Natural killer cell (primary cell): ENCODE measurements around the gene DAPK2. TPM values are rescaled to one million over a fixed set of nuclear protein-coding genes. Genes with fewer than 3 reads are reported as not detected.
"Not testable (repeated sequence)": the region's sequence is repeated elsewhere in the genome, so short reads cannot be mapped to it uniquely, and the experiment has no call there.

Experiments used
- ATAC-seq, 3 donors: fragments of 150-1000 bp in 2 of 3; fragments of 200-7000 bp in 1 of 3; cut with Tn5 transposase; 1 replicate in 1 of 3; 2 replicates in 2 of 3; pipeline ENCODE4 v1.10.0; 2021; ENCODE audit warnings: mild to moderate bottlenecking in 2 of 3, moderate library complexity in 2 of 3
- DNase-seq, 2 donors: peaks; one replicate each; pipeline versions ENCODE4 v3.0.0 to v3.0.0-alpha.2; 2013 to 2021; ENCODE audit warnings: mixed read lengths in 1 of 2
- H3K27ac ChIP-seq: one replicate; pipeline ENCODE4 v1.5.1; 2013; ENCODE audit warnings: mild to moderate bottlenecking, low read length
- H3K27me3 ChIP-seq: one replicate; pipeline ENCODE4 v1.6.1; 2013; ENCODE audit warnings: low read length; ENCODE audit not compliant: control insufficient read depth, insufficient read depth
- H3K36me3 ChIP-seq: one replicate; pipeline ENCODE4 v1.6.1; 2013; ENCODE audit warnings: low read length; ENCODE audit not compliant: control insufficient read depth, insufficient read depth
- H3K4me1 ChIP-seq: one replicate; pipeline ENCODE4 v1.6.1; 2013; ENCODE audit warnings: low read length; ENCODE audit not compliant: control insufficient read depth, insufficient read depth
- H3K4me3 ChIP-seq: one replicate; pipeline ENCODE4 v1.5.1; 2013; ENCODE audit warnings: low read length
- H3K9me3 ChIP-seq: one replicate; pipeline ENCODE4 v1.6.1; 2013; ENCODE audit warnings: low read length; ENCODE audit not compliant: control insufficient read depth, insufficient read depth
- H3K27ac Mint-ChIP-seq, 2 donors: one replicate each; pipeline ENCODE4 v1.8.0; 2022; ENCODE audit warnings: mild to moderate bottlenecking in 2 of 2, mixed read lengths in 2 of 2, moderate library complexity in 1 of 2
- H3K27me3 Mint-ChIP-seq, 2 donors: one replicate each; pipeline ENCODE4 v1.8.0; 2022; ENCODE audit warnings: low read depth in 2 of 2, mixed read lengths in 2 of 2
- H3K36me3 Mint-ChIP-seq: one replicate; pipeline ENCODE4 v1.8.0; 2022; ENCODE audit warnings: mixed read lengths
- H3K4me1 Mint-ChIP-seq, 2 donors: one replicate each; pipeline ENCODE4 v1.8.0; 2022; ENCODE audit warnings: mixed read lengths in 2 of 2
- H3K4me3 Mint-ChIP-seq: one replicate; pipeline ENCODE4 v1.8.0; 2022; ENCODE audit warnings: mild to moderate bottlenecking, moderate library complexity, mixed read lengths
- H3K9me3 Mint-ChIP-seq, 2 donors: one replicate each; pipeline ENCODE4 v1.8.0; 2022; ENCODE audit warnings: mixed read lengths in 2 of 2
- WGBS: methylation state at CpG from one replicate; pipeline ENCODE4 v1.1.7; 2013; ENCODE audit warnings: missing lambda C conversion rate; ENCODE audit not compliant: insufficient coverage; 5-methylcytosine and 5-hydroxymethylcytosine counted together
- intact Hi-C: fragments of 100-400 bp; cut with micrococcal nuclease; formaldehyde crosslinking; loops from one replicate; pipeline ENCODE4 v1.14.2; 2022
- total RNA-seq, 4 donors: library from RNA; stranded (reverse); fragments of 120-200 nt in 1 of 4; gene quantifications; one replicate each; pipeline versions ENCODE4 v1.2.3 to v1.2.4, GENCODE V29; 2013 to 2022
- TF ChIP-seq, protein P1 (sequence below): fragments of 200-600 bp; IDR thresholded peaks from one replicate; pipeline ENCODE4 v1.8.0; 2022; ENCODE audit warnings: antibody characterized with exemption

The DAPK2 gene
- total RNA-seq, 3 donors from 2014 or later (not counting 1 experiment from before 2014, with no cell fraction given) = 3.7 to 25.3 (median 6.0) TPM

DNA sequence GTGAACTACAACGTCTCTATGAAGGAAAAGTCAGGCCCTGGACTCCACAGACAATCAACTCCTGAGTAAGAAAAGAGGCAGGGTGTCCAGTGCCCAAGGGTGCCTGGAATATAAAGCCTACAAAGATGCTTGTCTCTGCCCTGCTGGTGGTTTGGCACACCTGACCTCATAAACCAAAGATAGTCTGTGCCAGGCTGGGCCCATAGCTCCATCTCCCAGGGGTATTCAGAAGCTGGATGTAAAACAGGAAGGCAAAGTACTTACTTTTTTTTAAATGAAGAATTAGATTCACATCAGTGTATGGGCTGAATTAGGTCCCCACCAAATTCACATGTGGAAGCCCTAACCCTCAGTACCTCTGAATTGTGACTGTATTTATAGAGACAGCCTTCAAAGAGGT is 146.0 kb downstream of the DAPK2 start:
- no peaks in the 10 kb centered on the region for H3K27me3 Mint-ChIP-seq
- Histone ChIP-seq H3K9me3 (no peaks in the 10 kb centered on the region), H3K27ac (no peak overlapping the region), H3K27me3 (no peaks in the 10 kb centered on the region), H3K36me3 (no peaks in the 10 kb centered on the region), H3K4me3 (no peak overlapping the region), H3K4me1 (peaks cover 59% of the 10 kb centered on the region)
- peak overlapping the region; percentile 75 to 96 for H3K27ac Mint-ChIP-seq
- DNase-seq (no peak), ATAC-seq (no peak)
- H3K4me3 Mint-ChIP-seq = peak overlapping the region; percentile 17
- H3K4me1 Mint-ChIP-seq = peaks cover 72 to 75% of the 10 kb centered on the region in 2 donors
- WGBS = 71% methylated on average over 1 of the region's 1 CpG
- no peaks in the 10 kb centered on the region for H3K9me3 Mint-ChIP-seq
- H3K36me3 Mint-ChIP-seq = no peaks in the 10 kb centered on the region
- TF ChIP-seq, protein P1, sequence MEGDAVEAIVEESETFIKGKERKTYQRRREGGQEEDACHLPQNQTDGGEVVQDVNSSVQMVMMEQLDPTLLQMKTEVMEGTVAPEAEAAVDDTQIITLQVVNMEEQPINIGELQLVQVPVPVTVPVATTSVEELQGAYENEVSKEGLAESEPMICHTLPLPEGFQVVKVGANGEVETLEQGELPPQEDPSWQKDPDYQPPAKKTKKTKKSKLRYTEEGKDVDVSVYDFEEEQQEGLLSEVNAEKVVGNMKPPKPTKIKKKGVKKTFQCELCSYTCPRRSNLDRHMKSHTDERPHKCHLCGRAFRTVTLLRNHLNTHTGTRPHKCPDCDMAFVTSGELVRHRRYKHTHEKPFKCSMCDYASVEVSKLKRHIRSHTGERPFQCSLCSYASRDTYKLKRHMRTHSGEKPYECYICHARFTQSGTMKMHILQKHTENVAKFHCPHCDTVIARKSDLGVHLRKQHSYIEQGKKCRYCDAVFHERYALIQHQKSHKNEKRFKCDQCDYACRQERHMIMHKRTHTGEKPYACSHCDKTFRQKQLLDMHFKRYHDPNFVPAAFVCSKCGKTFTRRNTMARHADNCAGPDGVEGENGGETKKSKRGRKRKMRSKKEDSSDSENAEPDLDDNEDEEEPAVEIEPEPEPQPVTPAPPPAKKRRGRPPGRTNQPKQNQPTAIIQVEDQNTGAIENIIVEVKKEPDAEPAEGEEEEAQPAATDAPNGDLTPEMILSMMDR = no peak
- intact Hi-C loops = no loop called here

DNA sequence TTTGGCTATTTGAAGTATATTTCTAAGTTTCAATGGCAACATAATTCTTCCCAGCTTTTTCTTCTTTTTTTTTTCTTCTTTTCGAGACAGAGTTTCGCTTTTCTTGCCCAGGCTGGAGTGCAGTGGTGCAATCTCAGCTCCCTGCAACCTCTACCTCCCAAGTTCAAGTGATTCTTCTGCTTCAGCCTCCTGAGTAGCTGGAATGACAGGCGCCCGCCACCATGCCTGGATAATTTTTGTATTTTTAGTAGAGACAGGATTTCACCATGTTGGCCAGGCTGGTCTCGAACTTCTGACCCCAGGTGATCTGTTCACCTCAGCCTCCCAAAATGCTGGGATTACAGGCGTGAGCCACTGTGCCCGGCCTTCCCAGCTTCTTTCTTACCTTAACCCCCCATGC is 146.7 kb downstream of the DAPK2 start:
- peaks cover 62% of the 10 kb centered on the region for H3K4me1 ChIP-seq
- H3K36me3 ChIP-seq, H3K27me3 Mint-ChIP-seq, H3K27ac ChIP-seq, H3K4me3 ChIP-seq, H3K9me3 Mint-ChIP-seq, H3K36me3 Mint-ChIP-seq, H3K9me3 ChIP-seq, H3K27me3 ChIP-seq, ATAC-seq, DNase-seq: not testable (repeated sequence)
- 96% methylated on average over 5 of the region's 7 CpGs for WGBS
- H3K4me1 Mint-ChIP-seq = peaks cover 72 to 74% of the 10 kb centered on the region in 2 donors
- H3K27ac Mint-ChIP-seq = peak overlapping the region; percentile 75 to 96
- peak overlapping the region; percentile 84 for H3K4me3 Mint-ChIP-seq
- intact Hi-C loops = loop anchor here (5.0 to 10.0 kb wide), 3 partner anchors 38 to 705 kb away; partner anchors contain the start of gene DAPK2

DNA sequence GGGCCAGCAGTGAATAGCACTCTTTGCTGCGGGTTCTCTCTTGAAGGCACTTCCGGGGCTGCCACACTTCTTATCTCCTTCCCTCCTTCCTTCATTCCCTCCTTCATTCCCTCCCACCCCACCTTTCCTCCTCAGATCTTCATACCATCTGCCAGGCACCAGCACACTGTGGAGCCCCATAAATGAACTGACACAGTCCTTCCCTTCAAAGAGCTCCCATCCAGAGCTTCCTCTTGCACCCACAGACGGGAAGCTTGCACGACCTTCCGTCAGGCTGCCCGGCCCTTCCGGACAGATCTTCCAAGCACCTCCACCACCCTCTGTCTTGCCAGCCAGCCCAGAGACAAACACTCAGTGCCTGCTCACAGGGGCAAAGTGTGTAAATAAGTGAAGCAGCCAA is 147.1 kb downstream of the DAPK2 start:
- H3K4me1 Mint-ChIP-seq = peaks cover 72 to 73% of the 10 kb centered on the region in 2 donors
- ATAC-seq = no peak
- no peaks in the 10 kb centered on the region for H3K9me3 Mint-ChIP-seq
- H3K9me3 ChIP-seq = no peaks in the 10 kb centered on the region
- no peak for DNase-seq
- H3K36me3 Mint-ChIP-seq = no peaks in the 10 kb centered on the region
- no peaks in the 10 kb centered on the region for H3K27me3 Mint-ChIP-seq
- H3K27ac ChIP-seq = no peak overlapping the region
- 66% methylated on average over 7 of the region's 7 CpGs for WGBS
- peaks cover 66% of the 10 kb centered on the region for H3K4me1 ChIP-seq
- TF ChIP-seq, protein P1 = no peak
- peak overlapping the region; percentile 84 for H3K4me3 Mint-ChIP-seq
- intact Hi-C loops = loop anchor here (5.0 to 10.0 kb wide), 3 partner anchors 38 to 704 kb away; partner anchors contain the start of gene DAPK2
- no peaks in the 10 kb centered on the region for H3K27me3 ChIP-seq
- H3K36me3 ChIP-seq = no peaks in the 10 kb centered on the region
- H3K4me3 ChIP-seq = no peak overlapping the region
- peak overlapping the region; percentile 75 to 96 for H3K27ac Mint-ChIP-seq

DNA sequence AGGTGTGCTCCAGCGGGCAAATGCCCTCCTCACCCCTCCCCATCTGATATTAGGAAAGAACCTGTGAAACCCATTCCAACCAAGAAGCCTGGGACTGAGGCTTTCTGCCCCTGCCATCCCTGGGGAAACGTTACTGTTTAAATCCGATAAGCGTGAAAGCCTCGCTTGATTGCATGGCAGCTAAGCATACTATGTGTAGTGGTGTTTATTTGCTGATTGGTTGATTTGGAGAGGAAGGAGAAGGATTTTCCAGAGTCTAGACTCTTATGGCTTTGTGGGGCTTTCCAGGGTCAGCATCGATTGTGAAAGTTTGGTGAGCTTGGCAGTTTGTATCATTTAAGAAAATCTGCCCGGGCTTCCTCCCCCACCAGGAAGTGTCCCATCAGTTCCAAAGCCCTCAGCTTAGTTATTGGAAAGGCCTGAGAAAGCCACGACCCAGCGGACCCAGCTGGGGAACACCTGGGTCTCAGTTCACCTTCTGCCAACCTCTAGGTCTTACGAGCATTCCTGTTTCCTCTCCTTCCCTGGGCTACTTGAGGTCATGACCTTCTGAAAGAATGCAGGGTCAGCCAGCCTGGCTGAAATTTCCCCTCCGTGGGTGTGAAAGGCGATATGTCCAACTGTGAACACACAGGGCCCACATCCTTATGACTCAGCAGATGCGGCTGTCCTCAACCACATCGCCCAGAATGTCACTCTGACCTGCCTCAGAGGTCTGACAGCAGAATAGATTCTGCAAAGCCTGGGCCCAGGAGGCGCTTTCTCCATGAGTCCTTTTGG is 149.8 kb downstream of the DAPK2 start:
- ATAC-seq (peak; percentile 59 to 80 (median 70)), DNase-seq (peak; percentile 45 to 67)
- intact Hi-C loops = loop anchor here (1.0 to 10.0 kb wide), 4 partner anchors 10 to 702 kb away; partner anchors contain the start of gene DAPK2
- Mint-ChIP-seq H3K27me3 (no peaks in the 10 kb centered on the region), H3K27ac (peak overlapping the region; percentile 75 to 96), H3K4me1 (peaks cover 89 to 93% of the 10 kb centered on the region in 2 donors), H3K9me3 (no peaks in the 10 kb centered on the region), H3K4me3 (peak overlapping the region; percentile 83), H3K36me3 (no peaks in the 10 kb centered on the region)
- H3K36me3 ChIP-seq = no peaks in the 10 kb centered on the region
- H3K9me3 ChIP-seq = no peaks in the 10 kb centered on the region
- no peaks in the 10 kb centered on the region for H3K27me3 ChIP-seq
- peaks cover 92% of the 10 kb centered on the region for H3K4me1 ChIP-seq
- TF ChIP-seq, protein P1 = no peak
- 30% methylated on average over 15 of the region's 15 CpGs for WGBS
- H3K27ac ChIP-seq = peak overlapping the region; percentile 34
- H3K4me3 ChIP-seq = no peak overlapping the region
